Heart left ventricle (tissue), 16 donors: ENCODE results near the gene TNS3. TPM values are rescaled to one million over a fixed set of nuclear protein-coding genes. Genes with fewer than 3 reads are reported as not detected.
A peak's percentile ranks its signal among the peaks of the same experiment; 100 is the strongest.

Experiments used
- ATAC-seq, 4 donors: fragments of 200-7000 bp; cut with Tn5 transposase; one replicate each; pipeline ENCODE4 v1.9.1; 2020 to 2022; ENCODE audit warnings: moderate library complexity in 4 of 4, mild to moderate bottlenecking in 3 of 4, moderate number of reproducible peaks in 1 of 4
- DNase-seq, 5 donors: peaks; one replicate each; pipeline ENCODE4 v3.0.0-alpha.2; 2020
- H3K27ac ChIP-seq, 12 donors: fragments of 200-600 bp; sonication (generic) in 4 of 12; one replicate each; pipeline versions ENCODE4 v1.5.0 to v1.8.0; 2016 to 2022; ENCODE audit warnings: mild to moderate bottlenecking in 2 of 12
- H3K27me3 ChIP-seq, 9 donors: fragments of 200-600 bp; sonication (generic) in 2 of 9; one replicate each; pipeline versions ENCODE4 v1.5.1 to v1.8.0; 2016 to 2022; ENCODE audit warnings: mild to moderate bottlenecking in 3 of 9
- H3K36me3 ChIP-seq, 9 donors: fragments of 200-600 bp; sonication (generic) in 2 of 9; one replicate each; pipeline versions ENCODE4 v1.5.0 to v1.8.0; 2018 to 2022; ENCODE audit warnings: mild to moderate bottlenecking in 2 of 9
- H3K4me1 ChIP-seq, 12 donors: fragments of 200-600 bp; sonication (generic) in 4 of 12; one replicate each; pipeline versions ENCODE4 v1.5.0 to v1.8.0; 2016 to 2022; ENCODE audit warnings: mild to moderate bottlenecking in 3 of 12
- H3K4me3 ChIP-seq, 12 donors: fragments of 200-600 bp; sonication (generic) in 4 of 12; one replicate each; pipeline versions ENCODE4 v1.5.0 to v1.8.0; 2017 to 2022; ENCODE audit warnings: mild to moderate bottlenecking in 9 of 12, moderate library complexity in 4 of 12
- H3K9me3 ChIP-seq, 12 donors: fragments of 200-600 bp; sonication (generic) in 4 of 12; one replicate each; pipeline versions ENCODE4 v1.5.0 to v1.8.0; 2016 to 2022; ENCODE audit warnings: mild to moderate bottlenecking in 1 of 12
- POLR2A ChIP-seq, 2 donors: fragments of 450-650 bp; IDR thresholded peaks; one replicate each; pipeline ENCODE4 v1.6.1; 2017; ENCODE audit warnings: antibody characterized with exemption in 2 of 2, mild to moderate bottlenecking in 2 of 2, moderate library complexity in 2 of 2
- WGBS, 4 donors: extraction: QIAGEN DNeasy Blood & Tissue Kit in 2 of 4; methylation state at CpG; one replicate each; pipeline versions ENCODE4 v1.1.5 to v1.1.7; 2013 to 2018; 5-methylcytosine and 5-hydroxymethylcytosine counted together
- intact Hi-C, 10 donors: fragments of 100-400 bp; cut with DNase I; formaldehyde crosslinking; loops; one replicate each; pipeline versions ENCODE4 v1.11.1 to v1.14.2; 2022
- polyA plus RNA-seq, 2 donors: library from polyadenylated mRNA; stranded (reverse); fragments of 200-250 nt; gene quantifications; one replicate each; pipeline ENCODE4 v1.2.3, GENCODE V29; 2013
- total RNA-seq, 9 donors: library from RNA; depleted of rRNA in 2 of 9; stranded (reverse); fragments of >200 nt in 2 of 9; fragmentation: NEBNext Ultra II Directional in 3 of 9; extraction: Animal tissue kit (Norgen Biotek cat#: 25700) in 3 of 9; gene quantifications; one replicate each; pipeline versions ENCODE4 v1.1.0 to v1.2.4, GENCODE V29; 2016 to 2023
- TF ChIP-seq, protein P1 (sequence below), 12 donors: fragments of 200-600 bp; sonication (generic) in 4 of 12; IDR thresholded peaks; one replicate each; pipeline versions ENCODE4 v1.5.0 to v1.8.0; 2018 to 2022; ENCODE audit warnings: antibody characterized with exemption in 12 of 12, mild to moderate bottlenecking in 5 of 12
- donor health status: ischemic (EF 13 %, LVEDD 7.1; RV severe dilation, severe dysfunction).
- donor health status: healthy with polysubstance abuse.
- donor health status: DM: no; HTN: yes; CAD: no.
- donor health status: DM: no; HTN: no; CAD: no.
- donor health status: ischemic (EF 25% LVEDD 6.9; RV normal size, moderate dysfunction).
- donor health status: ischemic (EF 25% LVEDD 5.7; RV mildly dilated, moderate dysfunction).
- donor health status: healthy.
- donor health status: DM: yes; HTN: yes; CAD: no.
- donor health status: ischemic (EF 35%, LVEDD 5.7; RV mildly dilated, moderate dysfunction).
- donor health status: nonischemic (EF 11% LVEDD 7.7; RV severe dilation, severe dysfunction).
- donor health status: DM: yes; HTN: yes; CAD: no.
- donor health status: PGD.
- donor health status: ischemic (EF 29% LVEDD 5.4; RV normal size, mild dysfunction).
- donor health status: nonischemic (EF 23%, LVEDD 6.1; RV moderate dilation, normal function).

Gene TNS3
- total and polyA plus RNA-seq, 11 donors, result 10.1 to 116 (median 32.7) TPM

DNA sequence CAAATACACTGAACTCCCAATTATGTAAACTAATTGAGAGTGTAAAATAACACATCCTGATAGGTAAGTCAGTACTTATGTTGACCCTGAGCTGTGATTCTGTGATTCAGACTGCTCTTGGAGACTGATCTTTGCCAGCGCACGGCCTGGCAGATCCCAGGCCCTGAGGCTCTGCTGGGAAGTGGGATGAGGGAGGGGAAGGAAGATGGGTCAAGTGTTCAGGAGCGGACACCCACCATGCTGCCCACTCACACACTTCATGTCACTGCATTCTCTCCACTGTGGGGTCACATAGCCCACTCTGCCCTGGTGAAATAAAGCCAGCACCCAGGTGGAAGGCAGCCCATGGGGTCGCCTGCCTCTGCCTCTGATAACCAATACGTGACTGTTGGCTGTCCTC, 226.2 kb downstream of the TNS3 start:
- no peak overlapping the region for H3K4me3 ChIP-seq
- H3K4me1 ChIP-seq, result peaks cover 0 to 31% (median 15%) of the 10 kb centered on the region in 12 donors
- intact Hi-C loops, result loop anchor here in 1 of 10 donors (2.0 kb wide), 1 partner anchor 15 kb away; no protein-coding TSS in a partner anchor
- ATAC-seq (peak in 3 of 4 donors; percentile 17 to 43 (median 41)), DNase-seq (no peak)
- peaks cover 0 to 27% (median 0%) of the 10 kb centered on the region in 9 donors for H3K36me3 ChIP-seq
- H3K27me3 ChIP-seq, result no peaks in the 10 kb centered on the region
- WGBS, 4 donors, result 71 to 77% (median 71%) methylated on average over 5 of the region's 5 CpGs
- H3K9me3 ChIP-seq, result no peaks in the 10 kb centered on the region
- no peak for TF ChIP-seq POLR2A (IDR thresholded peaks at IDR 0.05)
- TF ChIP-seq, protein P1, sequence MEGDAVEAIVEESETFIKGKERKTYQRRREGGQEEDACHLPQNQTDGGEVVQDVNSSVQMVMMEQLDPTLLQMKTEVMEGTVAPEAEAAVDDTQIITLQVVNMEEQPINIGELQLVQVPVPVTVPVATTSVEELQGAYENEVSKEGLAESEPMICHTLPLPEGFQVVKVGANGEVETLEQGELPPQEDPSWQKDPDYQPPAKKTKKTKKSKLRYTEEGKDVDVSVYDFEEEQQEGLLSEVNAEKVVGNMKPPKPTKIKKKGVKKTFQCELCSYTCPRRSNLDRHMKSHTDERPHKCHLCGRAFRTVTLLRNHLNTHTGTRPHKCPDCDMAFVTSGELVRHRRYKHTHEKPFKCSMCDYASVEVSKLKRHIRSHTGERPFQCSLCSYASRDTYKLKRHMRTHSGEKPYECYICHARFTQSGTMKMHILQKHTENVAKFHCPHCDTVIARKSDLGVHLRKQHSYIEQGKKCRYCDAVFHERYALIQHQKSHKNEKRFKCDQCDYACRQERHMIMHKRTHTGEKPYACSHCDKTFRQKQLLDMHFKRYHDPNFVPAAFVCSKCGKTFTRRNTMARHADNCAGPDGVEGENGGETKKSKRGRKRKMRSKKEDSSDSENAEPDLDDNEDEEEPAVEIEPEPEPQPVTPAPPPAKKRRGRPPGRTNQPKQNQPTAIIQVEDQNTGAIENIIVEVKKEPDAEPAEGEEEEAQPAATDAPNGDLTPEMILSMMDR (IDR thresholded peaks at IDR 0.05), result no peak
- peak overlapping the region in 1 of 12 donors; percentile 37 for H3K27ac ChIP-seq

DNA sequence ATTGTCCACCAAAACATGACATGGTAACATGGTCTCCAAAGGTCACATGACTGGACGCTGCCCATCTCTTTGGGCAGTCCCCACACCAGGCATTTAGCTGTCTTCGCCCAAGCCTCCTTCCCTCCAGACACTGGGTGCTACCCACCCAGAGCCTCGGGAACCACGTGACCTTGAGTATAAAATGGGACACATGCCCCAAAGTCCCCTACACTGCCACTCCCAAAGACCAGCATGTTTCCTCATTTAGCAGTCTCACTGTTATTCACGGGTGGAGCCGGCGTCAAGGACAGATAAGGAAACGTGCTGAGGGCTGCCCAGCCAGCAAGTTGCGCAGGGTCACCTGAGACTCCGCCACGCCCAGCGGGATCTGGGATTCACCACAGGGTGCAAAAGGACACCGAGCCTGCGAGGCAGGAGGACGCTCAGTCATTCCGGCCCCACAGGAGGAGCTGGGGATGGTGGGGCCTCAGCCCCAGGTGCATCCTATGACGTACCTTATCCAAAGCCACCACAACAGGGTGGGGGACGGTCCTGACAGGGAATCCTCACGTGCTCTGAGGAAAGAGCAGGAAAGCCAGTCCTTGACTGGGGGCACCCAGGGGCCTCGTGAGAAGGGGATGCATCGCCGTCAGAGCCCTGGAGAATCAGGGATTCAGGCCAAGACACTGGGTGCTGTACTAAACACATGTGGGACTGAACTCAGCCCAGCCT, 226.9 kb downstream of the TNS3 start:
- Histone ChIP-seq H3K4me3 (no peak overlapping the region), H3K27ac (peak overlapping the region in 1 of 12 donors; percentile 37), H3K36me3 (peaks cover 0 to 34% (median 0%) of the 10 kb centered on the region in 9 donors), H3K9me3 (no peaks in the 10 kb centered on the region), H3K27me3 (no peaks in the 10 kb centered on the region), H3K4me1 (peaks cover 0 to 24% (median 11%) of the 10 kb centered on the region in 12 donors)
- TF ChIP-seq, protein P1 (IDR thresholded peaks at IDR 0.05), result no peak
- TF ChIP-seq POLR2A (IDR thresholded peaks at IDR 0.05), result no peak
- WGBS, 4 donors, result 61 to 66% (median 62%) methylated on average over 15 to 22 of the region's 22 CpGs
- intact Hi-C loops, result loop anchor here in 1 of 10 donors (2.0 kb wide), 1 partner anchor 16 kb away; no protein-coding TSS in a partner anchor
- ATAC-seq, result peak; percentile 70 to 81 (median 76)
- DNase-seq, result peak in 4 of 5 donors; percentile 50 to 67 (median 58)

DNA sequence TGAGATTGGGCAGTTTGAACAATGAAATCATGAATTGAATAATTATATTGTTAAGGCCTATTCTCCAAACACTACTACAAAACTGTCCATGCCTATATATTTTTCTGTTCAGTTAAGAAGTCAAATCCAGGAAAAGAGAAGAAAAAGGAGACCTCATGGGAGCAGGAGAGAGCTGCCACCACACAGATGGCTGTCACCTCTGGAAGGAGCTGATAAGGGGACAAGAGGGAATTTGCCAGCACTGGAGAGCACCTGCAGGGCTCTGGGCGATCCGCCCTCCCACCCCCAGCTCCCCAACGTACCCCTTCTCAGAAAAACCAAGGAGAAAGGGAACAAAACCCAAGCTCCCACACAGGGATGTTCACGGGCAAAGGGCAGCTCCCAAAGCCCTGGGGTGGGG, 227.8 kb downstream of the TNS3 start:
- WGBS, 4 donors, result 80 to 92% (median 89%) methylated on average over 4 of the region's 4 CpGs

More for the DNA sequence above, 227.8 kb downstream of the TNS3 start:
- H3K9me3 ChIP-seq, result no peaks in the 10 kb centered on the region
- H3K27me3 ChIP-seq, result no peaks in the 10 kb centered on the region
- DNase-seq (no peak), ATAC-seq (no peak)
- H3K4me1 ChIP-seq, result peaks cover 0 to 21% (median 11%) of the 10 kb centered on the region in 12 donors
- no peak overlapping the region for H3K4me3 ChIP-seq
- H3K36me3 ChIP-seq, result peaks cover 0 to 34% (median 0%) of the 10 kb centered on the region in 9 donors
- intact Hi-C loops, result loop anchor here in 1 of 10 donors (2.0 kb wide), 1 partner anchor 17 kb away; no protein-coding TSS in a partner anchor
- TF ChIP-seq, protein P1 (IDR thresholded peaks at IDR 0.05), result no peak
- TF ChIP-seq POLR2A (IDR thresholded peaks at IDR 0.05), result no peak
- H3K27ac ChIP-seq, result no peak overlapping the region
